Measurements from ENCODE around the gene SLC35F3.
"Not testable (repeated sequence)": the region's sequence is repeated elsewhere in the genome, so short reads cannot be mapped to it uniquely, and the experiment has no call there.

SLC35F3 gene

DNA sequence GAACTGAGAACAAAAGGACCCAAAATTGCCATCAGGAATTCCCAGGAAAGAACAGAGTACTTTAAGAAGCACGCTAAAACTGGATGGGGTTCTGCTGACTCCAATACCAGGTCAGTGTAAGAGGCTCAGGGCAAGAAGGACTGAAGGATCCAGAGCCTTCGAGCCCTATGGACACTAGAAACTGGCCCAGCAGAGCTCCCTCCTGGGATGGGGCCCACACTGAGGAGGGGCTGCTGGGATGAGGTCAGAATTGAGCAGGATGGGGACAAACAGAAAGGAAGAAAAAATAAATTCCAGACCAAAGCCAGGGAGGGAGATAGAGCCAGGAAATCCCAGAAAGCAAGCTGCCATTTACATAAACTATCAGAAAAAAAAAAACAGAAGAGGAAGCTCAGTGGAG, 246.4 kb downstream of the SLC35F3 start:
- H3K4me3 ChIP-seq (ENCODE audit: low read depth, low read length) = no peak overlapping the region
- DNase-seq (ENCODE audit: low read depth) = no peak
- TF ChIP-seq, protein P1, sequence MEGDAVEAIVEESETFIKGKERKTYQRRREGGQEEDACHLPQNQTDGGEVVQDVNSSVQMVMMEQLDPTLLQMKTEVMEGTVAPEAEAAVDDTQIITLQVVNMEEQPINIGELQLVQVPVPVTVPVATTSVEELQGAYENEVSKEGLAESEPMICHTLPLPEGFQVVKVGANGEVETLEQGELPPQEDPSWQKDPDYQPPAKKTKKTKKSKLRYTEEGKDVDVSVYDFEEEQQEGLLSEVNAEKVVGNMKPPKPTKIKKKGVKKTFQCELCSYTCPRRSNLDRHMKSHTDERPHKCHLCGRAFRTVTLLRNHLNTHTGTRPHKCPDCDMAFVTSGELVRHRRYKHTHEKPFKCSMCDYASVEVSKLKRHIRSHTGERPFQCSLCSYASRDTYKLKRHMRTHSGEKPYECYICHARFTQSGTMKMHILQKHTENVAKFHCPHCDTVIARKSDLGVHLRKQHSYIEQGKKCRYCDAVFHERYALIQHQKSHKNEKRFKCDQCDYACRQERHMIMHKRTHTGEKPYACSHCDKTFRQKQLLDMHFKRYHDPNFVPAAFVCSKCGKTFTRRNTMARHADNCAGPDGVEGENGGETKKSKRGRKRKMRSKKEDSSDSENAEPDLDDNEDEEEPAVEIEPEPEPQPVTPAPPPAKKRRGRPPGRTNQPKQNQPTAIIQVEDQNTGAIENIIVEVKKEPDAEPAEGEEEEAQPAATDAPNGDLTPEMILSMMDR (IDR thresholded peaks at IDR 0.05; ENCODE audit: low read depth, low read length) = no peak
- TF ChIP-seq POLR2A (IDR thresholded peaks at IDR 0.05; ENCODE audit: extremely low read depth, insufficient read length) = no peak
- TF ChIP-seq MAX (IDR thresholded peaks at IDR 0.05; ENCODE audit: low read depth, low read length) = no peak
- TF ChIP-seq MYC (IDR thresholded peaks at IDR 0.05; ENCODE audit: low read depth, low read length) = no peak

DNA sequence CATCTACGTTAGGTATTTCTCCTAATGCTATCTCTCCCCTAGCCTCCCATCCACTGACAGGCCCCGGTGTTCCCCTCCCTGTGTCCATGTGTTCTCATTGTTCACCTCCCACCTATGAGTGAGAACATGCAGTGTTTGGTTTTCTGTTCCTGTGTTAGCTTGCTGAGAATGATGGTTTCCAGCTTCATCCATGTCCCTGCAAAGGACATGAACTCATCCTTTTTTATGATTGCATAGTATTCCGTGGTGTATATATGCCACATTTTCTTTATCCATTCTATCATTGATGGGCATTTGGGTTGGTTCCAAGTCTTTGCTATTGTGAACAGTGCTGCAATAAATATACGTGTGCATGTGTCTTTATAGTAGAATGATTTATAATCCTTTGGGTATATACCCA, 247.9 kb downstream of the SLC35F3 start:
- H3K4me3 ChIP-seq (ENCODE audit: low read depth, low read length); DNase-seq (ENCODE audit: low read depth): not testable (repeated sequence)

- DNase-seq (ENCODE audit: low read depth) = peak; percentile 65
- TF ChIP-seq POLR2A (IDR thresholded peaks at IDR 0.05; ENCODE audit: extremely low read depth, insufficient read length) (no peak), MAX (IDR thresholded peaks at IDR 0.05; ENCODE audit: low read depth, low read length) (no peak), MYC (IDR thresholded peaks at IDR 0.05; ENCODE audit: low read depth, low read length) (no peak)
- TF ChIP-seq, protein P1 (IDR thresholded peaks at IDR 0.05; ENCODE audit: low read depth, low read length) = peak; percentile 61
- H3K4me3 ChIP-seq (ENCODE audit: low read depth, low read length) = no peak overlapping the region
Measured at GRCh38 chr1:234154320-234155251, 250.1 kb downstream of the SLC35F3 start.

GRCh38 chr1:234162661-234163060, 258.2 kb downstream of the SLC35F3 start:
- no peak overlapping the region for H3K4me3 ChIP-seq (ENCODE audit: low read depth, low read length)
- no peak for DNase-seq (ENCODE audit: low read depth)
- TF ChIP-seq MAX (IDR thresholded peaks at IDR 0.05; ENCODE audit: low read depth, low read length) = no peak
- TF ChIP-seq MYC (IDR thresholded peaks at IDR 0.05; ENCODE audit: low read depth, low read length) = no peak
- TF ChIP-seq POLR2A (IDR thresholded peaks at IDR 0.05; ENCODE audit: extremely low read depth, insufficient read length) = no peak
- TF ChIP-seq, protein P1 (IDR thresholded peaks at IDR 0.05; ENCODE audit: low read depth, low read length) = no peak

GRCh38 chr1:234163267-234163919, 258.9 kb downstream of the SLC35F3 start:
- H3K4me3 ChIP-seq (ENCODE audit: low read depth, low read length) = no peak overlapping the region
- DNase-seq (ENCODE audit: low read depth) = no peak
- TF ChIP-seq MAX (IDR thresholded peaks at IDR 0.05; ENCODE audit: low read depth, low read length) = no peak
- no peak for TF ChIP-seq POLR2A (IDR thresholded peaks at IDR 0.05; ENCODE audit: extremely low read depth, insufficient read length)
- no peak for TF ChIP-seq MYC (IDR thresholded peaks at IDR 0.05; ENCODE audit: low read depth, low read length)
- TF ChIP-seq, protein P1 (IDR thresholded peaks at IDR 0.05; ENCODE audit: low read depth, low read length) = no peak

DNA sequence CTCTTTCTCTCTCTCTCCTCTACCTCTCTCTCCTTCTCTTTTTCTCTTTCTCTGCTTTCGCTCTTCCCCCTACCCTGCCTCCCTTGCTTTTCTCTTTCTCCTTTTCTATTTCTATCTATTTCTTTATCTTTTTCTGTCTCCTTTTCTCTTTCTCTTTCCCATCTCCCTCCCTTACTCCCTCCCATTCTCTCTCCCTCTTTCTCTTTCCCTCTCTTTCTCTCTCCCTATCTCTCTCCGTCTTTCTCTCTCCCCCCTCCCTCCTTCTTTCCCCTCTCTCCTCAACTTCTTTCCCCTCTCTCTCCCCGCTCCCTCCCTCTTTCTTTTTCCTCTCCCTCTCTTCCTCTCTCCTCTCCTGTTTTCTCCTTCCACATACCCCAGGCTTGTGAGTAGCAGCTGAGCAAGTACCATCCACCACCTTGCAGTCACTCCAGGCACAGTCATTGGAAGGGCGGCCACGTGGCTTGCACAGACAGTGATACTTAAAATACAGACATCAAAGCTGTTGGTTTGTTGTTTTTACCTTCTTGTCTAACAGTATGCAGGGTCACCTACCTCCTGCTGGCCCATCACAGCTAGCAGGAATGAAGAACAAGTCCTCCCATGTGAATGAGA, 259.7 kb downstream of the SLC35F3 start:
- no peak for TF ChIP-seq MYC (IDR thresholded peaks at IDR 0.05; ENCODE audit: low read depth, low read length)
- no peak for TF ChIP-seq POLR2A (IDR thresholded peaks at IDR 0.05; ENCODE audit: extremely low read depth, insufficient read length)
- TF ChIP-seq MAX (IDR thresholded peaks at IDR 0.05; ENCODE audit: low read depth, low read length) = no peak
- TF ChIP-seq, protein P1 (IDR thresholded peaks at IDR 0.05; ENCODE audit: low read depth, low read length) = no peak
- H3K4me3 ChIP-seq (ENCODE audit: low read depth, low read length) = no peak overlapping the region
- no peak for DNase-seq (ENCODE audit: low read depth)

Measured in NB4 (cell line).